ENCODE data around the gene KIF1A.

KIF1A gene

GRCh38 chr2:240767341-240767740 is 52.7 kb downstream of the KIF1A start:
- DNase-seq (ENCODE audit: low spot score): no peak

DNA sequence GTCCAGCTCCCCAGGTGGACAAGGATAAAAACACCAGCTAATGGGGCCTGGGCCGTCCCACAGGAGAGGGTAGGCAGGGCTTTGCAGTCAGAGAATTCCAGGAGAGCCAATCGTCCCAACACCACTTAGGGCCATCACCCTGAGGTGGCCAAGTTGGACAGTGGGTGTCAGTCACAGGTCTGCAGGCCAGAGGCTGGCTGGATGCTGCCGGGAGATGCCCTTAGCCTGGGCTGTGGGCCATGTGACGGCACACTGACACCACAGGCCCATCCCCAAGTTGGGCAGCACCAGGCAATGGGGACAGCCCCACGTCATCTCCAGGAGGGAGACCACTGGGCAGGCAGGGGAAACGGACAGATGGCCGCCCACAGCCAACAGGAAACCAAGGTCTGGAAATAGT is 53.9 kb downstream of the KIF1A start:
- no peak for DNase-seq (ENCODE audit: low spot score)

GRCh38 chr2:240765007-240765406 is 55.0 kb downstream of the KIF1A start:
- no peak for DNase-seq (ENCODE audit: low spot score)

DNA sequence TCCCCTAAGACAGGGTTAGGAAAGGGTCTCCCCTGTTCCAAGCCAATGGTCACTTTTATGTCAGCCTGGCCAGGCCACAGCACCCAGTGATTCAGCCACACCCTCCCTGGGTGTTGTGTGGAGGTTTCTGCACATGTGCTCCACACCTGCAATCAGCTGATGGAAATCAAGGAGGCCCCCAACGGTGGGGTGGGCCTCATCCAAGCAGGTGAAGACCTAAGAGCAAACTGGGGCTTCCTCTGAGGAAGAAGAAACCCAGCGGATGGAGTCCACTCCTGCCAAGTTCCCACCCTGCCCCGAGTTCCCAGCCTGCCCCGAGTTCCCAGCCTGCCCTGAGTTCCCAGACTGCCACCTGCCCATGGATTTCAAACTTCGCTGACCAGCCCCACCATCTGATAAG is 55.4 kb downstream of the KIF1A start:
- DNase-seq (ENCODE audit: low spot score): no peak

GRCh38 chr2:240762971-240763370 is 57.0 kb downstream of the KIF1A start:
- no peak for DNase-seq (ENCODE audit: low spot score)

GRCh38 chr2:240762249-240762648 is 57.8 kb downstream of the KIF1A start:
- no peak for DNase-seq (ENCODE audit: low spot score)

GRCh38 chr2:240760576-240761246 is 59.3 kb downstream of the KIF1A start:
- DNase-seq (ENCODE audit: low spot score): no peak

GRCh38 chr2:240760121-240760520 is 59.9 kb downstream of the KIF1A start:
- DNase-seq (ENCODE audit: low spot score): no peak

DNA sequence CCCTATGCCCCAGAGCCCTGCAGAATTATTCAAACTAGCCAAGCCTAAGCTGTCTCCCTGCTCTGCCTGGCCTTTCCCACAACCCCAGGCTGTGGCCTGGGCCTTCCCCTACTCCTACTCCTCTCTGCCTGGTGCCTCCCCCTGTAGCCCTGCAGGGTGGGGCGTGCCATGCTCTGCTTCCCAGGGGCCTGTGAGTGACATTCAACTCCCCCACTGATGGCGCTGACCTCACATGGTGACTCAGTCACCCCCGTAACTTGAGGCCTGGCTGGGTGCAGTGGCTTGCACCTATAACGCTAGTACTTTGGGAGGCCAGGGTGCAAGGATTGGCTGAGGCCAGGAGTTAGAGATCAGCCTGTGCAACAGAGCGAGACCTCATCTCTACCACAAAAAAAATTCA is 60.6 kb downstream of the KIF1A start:
- no peak for DNase-seq (ENCODE audit: low spot score)

DNA sequence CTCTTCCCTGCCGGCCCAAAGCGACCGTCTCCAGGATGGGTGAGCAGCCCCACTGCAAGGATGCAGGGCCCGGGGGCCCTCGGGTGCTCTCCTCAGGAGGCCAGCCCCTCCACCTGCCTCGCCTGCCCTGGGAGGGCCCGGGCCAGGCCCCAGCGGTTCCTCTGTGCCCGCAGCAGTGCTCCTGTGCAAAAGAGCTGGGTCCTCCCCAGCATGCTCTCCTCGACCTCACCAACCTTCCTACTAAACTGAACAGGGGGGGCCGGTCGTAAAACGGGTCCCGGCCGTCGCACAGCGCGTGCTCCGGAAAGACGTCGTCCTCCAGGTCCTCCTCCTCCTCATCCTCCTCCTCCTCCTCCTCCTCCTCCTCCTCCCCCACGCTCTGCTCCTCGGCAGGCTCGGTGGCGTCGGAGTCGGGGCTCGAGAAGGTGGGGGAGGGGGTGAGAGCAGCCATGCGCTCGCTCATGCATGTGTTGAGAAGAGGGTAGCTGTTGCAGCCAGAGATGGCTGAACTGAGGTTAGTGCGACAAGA is 62.9 kb downstream of the KIF1A start:
- no peak for DNase-seq (ENCODE audit: low spot score)

DNA sequence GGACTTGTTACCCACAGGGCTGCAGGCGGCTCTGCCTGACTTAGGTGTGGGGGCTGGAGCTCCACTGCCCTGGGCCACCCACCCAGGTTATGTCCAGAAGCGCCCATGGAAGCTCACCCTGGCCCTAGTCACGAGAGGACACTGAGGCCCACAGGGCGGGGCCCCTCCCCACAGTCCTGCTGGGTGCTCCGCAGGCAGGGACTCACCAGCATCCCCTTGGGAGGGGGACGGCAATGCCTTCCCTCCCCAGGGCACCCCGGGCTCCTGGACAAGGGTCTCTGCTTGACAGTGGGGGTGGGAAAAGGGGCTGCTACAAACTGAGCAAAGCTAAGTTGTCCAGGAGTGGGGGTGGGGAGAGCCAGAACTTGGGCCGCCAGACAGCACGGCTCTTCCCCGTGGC is 67.8 kb downstream of the KIF1A start:
- no peak for DNase-seq (ENCODE audit: low spot score)

- DNase-seq (ENCODE audit: low spot score): no peak
Observed at GRCh38 chr2:240750409-240750808, 69.6 kb downstream of the KIF1A start.

GRCh38 chr2:240749516-240749915 is 70.5 kb downstream of the KIF1A start:
- DNase-seq (ENCODE audit: low spot score): no peak

GRCh38 chr2:240747256-240747655 is 72.8 kb downstream of the KIF1A start:
- no peak for DNase-seq (ENCODE audit: low spot score)

DNA sequence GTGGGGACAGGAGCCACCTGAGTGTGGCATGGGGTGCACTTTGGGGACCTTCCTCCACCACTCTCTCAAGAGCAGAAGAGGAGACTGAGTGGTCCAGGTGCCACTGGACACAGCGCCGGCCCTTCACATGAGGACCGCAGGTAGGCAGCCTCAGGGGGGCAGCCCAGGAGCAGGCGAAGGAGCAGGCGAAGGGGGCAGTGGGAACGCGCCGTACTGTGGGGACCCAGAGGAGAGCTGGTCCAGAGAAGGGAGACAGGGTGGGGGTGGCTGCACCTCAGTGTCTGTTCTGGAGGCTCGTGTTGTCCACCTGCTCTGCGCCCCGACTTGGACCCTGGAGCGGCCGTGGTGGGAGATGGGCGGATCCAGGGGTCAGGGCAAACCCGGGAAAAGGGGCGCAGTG is 73.3 kb downstream of the KIF1A start:
- DNase-seq (ENCODE audit: low spot score): no peak

GRCh38 chr2:240745962-240746361 is 74.1 kb downstream of the KIF1A start:
- no peak for DNase-seq (ENCODE audit: low spot score)

- DNase-seq (ENCODE audit: low spot score): no peak
Observed at GRCh38 chr2:240745456-240745855, 74.6 kb downstream of the KIF1A start.

- DNase-seq (ENCODE audit: low spot score): no peak
Observed at GRCh38 chr2:240742602-240743095, 77.4 kb downstream of the KIF1A start.

- DNase-seq (ENCODE audit: low spot score): no peak
Observed at GRCh38 chr2:240741091-240741490, 78.9 kb downstream of the KIF1A start.

GRCh38 chr2:240739797-240740196 is 80.2 kb downstream of the KIF1A start:
- DNase-seq (ENCODE audit: low spot score): no peak

DNA sequence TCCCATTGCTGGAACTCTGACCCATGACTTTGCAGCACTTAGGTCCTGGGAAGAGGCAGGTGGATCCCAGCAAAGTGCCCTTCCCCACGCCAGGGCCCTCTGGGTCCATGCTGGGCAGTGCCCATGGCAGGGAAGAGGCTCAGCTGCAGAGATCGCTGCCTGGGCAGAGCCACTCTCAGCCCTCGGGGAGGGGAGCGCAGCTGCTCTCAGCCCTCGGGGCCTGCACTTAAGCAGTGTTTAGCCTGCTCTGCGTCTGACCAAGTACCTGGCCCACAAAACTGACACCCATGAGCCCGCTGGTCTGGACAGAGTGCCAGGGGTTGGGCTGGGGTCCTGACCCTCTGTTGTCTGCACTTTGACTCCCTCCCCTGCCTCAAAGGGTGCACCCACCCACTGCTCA is 82.1 kb downstream of the KIF1A start:
- DNase-seq (ENCODE audit: low spot score): no peak

DNA sequence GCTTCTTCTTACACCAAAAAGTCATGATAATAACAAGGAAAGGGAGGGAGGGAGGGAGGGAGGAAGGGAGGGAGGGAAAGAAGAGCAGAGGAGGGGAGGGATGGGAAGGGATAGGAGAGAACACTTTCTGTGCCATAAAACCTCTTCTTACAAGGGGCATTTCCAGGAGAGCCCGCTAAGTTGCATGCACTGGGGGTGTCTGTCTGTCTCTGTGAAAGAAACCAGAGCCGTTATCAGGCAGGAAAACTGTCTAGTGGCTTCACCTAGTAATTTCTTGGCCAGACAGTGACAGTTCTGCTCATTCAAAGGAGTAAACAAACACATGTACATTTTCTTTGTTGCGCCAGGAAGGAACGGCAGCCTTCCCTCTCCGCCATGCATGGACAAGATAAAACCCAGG is 82.5 kb downstream of the KIF1A start:
- no peak for DNase-seq (ENCODE audit: low spot score)

GRCh38 chr2:240736281-240737250 is 83.5 kb downstream of the KIF1A start:
- no peak for DNase-seq (ENCODE audit: low spot score)

All from hematopoietic multipotent progenitor cell treated with erythropoietin and hydrocortisone succinate and interleukin-3 and kit ligand, for 17 days (in vitro differentiated cells).